Stimulated activated CD4-positive, alpha-beta T cell treated with anti-CD3 and anti-CD28 coated beads, TNF-alpha, amount 100 ng/mL, for 1 hour (primary cell): ENCODE data around the gene PANK4.

Source experiments
- DNase-seq, 3 donors: peaks; one replicate each; pipeline ENCODE4 v3.0.0-alpha.2; 2020; ENCODE audit warnings: low read depth in 3 of 3, low spot score in 1 of 3

The PANK4 gene

DNA sequence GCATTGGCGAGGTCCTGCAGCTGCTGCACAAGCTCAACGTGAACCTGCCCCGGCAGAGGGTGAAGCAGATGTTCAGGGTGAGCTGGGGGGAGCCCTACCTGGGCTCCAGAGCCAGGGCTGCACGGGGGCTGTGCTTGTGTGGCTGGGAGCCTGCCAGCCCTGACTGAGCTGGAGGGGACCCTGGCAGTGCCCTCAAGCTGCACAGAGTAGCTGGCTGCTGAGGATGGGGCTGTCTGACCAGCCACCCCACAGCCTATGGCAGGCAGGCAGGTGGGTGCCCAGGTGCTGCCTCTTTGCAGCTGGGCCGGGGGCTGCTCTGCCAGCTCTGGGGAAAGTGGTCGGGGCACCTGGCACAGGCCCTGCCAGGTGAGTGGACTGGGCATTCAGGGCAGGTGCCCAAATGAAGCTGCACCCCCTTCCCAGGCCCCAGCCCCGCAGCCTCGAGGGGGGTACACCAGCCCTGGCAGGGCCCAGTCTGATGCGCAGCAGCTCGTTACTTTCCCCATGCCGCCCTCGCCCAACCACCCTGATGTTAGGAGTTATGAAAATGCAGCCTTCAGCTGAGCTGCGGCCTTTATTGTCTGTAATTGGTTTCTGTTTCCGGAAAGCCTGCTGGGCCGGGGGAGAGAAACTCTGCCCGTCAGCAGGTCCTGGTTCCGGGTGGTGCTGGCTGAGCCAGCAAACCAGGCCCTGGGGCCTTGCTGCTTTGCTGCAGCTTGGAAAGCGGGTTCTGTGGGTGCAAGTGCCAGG, 46.0 kb downstream of the PANK4 start:
- DNase-seq = no peak

DNA sequence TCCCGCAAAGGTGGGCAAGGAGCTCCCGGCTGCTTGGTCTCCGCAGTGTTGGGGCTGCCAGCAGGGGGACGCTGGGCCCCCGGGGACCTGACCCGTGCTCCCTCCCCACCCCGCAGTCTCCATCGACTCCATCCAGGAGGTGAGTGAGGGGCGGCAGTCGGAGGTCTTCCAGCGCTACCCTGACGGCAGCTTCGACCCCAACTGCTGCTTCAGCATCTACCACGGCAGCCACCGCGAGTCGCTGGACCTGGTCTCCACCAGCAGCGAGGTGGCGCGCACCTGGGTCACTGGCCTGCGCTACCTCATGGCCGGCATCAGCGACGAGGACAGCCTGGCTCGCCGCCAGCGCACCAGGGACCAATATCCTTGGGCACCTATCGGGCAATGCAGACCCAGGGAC, 46.8 kb downstream of the PANK4 start:
- no peak for DNase-seq

DNA sequence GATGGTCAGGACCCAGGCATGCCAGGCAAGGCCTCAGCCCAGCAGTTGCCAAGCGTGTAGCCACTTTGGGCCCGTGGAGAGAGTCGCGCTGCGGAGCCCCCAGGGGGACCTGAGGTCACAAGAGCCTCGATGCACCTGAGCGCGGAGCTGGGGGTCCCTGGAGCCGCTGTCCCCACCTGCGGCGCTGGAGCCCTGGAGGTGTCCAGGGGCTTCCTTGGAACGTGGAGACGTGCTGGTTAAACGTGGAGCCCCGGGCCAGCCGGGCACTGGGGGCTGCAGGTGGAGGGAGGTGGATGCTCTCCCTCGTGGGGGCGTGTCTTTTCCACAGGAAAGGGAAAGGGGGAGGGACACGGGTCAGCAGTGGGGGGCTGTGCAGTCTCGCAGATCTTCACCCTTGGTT, 47.2 kb downstream of the PANK4 start:
- DNase-seq = no peak

DNA sequence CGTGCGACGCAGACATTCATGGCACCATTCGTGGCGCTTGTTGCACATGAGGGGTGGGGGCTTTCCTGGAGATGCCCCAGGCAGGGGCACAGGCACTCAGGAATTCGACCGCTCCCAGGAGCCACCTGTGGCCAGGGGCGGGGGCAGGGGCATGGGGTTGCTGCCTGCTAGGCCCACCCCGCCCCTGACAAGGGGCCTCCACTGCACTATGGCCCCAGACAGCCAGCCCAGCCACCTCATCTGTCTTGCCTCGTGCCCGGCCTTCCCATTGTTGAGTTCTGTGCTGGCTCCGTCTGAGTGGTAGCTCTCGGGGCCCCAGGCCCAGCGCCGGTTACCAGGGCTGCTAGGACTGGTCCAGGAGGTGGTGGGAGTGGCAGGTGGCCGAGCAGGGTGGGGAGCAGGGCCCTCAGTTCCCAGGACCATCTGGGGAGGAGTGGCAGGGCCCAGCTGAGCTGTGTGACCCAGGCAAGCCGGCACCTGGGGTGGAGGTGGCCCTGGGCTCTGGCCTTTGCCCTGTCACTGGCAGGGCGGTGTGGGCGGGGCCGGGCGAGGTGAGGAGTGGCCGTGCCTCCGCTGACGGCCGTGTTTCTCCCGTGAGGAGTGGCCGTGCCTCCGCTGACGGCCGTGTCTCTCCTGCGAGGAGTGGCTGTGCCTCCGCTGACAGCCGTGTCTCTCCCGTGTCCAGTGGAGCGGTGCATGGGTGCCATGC, 48.5 kb downstream of the PANK4 start:
- DNase-seq = no peak

DNA sequence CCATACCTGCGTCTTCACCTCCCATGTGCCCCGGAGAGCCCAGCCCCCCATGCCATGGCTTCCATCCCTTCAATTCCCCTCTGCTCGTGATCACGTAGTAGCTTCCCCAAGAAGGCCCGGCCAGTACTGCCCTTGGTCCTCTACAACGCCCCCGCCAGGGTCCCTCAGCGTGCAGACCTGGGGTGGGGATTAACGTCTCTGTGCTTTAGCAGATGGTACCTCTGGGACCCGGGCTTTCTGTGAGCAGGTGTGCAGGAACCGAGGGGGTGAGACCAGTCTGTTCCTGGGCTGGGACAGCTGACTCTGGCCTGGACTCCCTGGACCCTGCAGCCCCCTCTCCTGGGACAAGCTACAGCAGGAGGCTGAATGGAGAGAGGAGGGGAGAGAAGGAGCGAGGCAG, 49.1 kb downstream of the PANK4 start:
- DNase-seq = no peak

DNA sequence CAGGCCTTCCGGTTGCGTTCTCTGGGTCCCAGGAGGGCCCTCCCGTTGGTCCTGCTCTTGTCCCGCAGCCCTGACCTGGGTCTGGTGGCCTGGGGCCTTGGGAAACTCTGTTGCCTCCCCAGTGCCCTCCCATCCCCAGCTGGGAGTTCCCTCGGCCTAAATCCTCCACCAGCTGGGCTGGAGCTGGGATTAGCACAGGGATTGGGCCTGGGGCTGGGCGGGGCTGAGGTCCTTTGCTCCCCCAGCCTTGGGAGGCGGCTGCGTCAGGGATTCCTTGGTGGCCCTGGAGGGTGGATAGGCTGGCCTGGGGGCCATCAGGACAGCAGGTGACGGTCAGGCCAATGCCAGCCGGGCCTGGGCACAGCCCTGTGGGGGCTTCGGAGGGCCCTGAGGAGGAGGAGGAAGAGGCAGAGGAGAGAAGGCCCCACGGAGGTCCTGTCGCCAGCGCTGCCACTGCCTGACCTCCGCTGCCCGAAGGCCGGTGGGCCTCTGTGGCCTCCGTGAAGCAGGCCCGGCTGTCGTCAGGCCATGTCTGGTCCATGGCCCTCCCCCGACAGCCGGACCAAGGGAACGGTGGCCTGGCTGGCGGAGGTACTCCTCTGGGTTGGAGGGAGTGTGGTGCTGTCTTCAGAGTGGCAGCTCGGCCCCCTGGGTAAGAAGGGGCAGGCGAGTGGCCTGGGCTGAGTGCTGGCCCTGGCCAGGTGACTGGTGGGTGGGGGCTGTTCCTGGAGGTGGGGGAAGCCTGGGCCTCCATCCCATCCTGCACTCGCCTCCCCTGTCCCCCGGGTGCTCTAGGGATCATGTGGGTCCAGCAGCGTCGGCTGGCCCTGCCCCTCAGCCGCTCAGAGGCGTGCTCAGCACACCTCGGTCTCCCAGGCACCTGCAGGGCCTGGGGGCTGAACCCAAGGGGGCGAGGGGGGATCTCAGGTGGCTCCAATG, 50.1 kb downstream of the PANK4 start, which contains the start of gene PLCH2:
TSS of gene PLCH2 (plus strand) at position 229 of the 939 bp plus-strand sequence. CDS start at position 529, 300 bp downstream.
- DNase-seq = no peak

DNA sequence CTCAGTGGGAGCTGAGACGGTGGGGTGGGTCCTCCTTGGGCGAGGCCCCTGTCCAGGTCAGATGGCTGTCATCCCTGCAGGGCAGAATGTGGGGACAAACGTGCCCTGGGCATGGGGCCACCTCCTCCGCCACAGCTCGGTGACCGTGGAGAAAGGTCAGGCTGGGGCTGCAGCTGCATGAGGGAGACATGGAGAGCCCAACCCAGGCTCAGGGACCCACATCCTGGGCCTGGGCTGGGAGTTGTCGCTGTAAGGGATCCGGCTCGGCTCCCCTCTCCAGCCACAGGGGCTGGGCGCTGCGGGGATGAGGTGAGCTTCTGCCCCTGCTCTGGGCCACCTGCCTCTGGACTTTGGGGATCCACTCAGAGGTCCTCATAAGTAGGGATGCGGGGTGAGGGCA, 50.8 kb downstream of the PANK4 start:
- DNase-seq = no peak

DNA sequence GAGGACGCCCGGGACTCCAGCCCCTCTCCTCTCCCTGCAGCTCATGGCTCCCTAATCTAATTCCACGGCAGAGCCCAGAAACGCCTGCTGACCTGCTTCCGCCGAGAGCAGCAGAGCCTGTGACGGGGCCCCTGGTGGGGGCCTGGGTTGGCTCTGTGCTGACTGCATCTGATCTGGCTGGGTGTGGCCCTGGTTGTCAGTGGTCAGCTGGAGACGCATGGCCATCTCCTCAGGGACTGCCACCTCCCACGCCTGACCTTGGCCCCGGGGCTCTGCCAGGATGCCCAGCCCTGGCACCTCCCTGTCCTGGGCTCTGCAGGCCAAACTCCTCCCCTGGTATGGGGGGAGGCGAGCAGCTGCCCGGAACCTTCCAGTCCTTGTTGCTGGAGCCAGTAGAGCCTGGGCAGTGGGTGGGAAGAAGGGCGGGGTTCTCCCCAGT, 51.4 kb downstream of the PANK4 start:
- DNase-seq = no peak

DNA sequence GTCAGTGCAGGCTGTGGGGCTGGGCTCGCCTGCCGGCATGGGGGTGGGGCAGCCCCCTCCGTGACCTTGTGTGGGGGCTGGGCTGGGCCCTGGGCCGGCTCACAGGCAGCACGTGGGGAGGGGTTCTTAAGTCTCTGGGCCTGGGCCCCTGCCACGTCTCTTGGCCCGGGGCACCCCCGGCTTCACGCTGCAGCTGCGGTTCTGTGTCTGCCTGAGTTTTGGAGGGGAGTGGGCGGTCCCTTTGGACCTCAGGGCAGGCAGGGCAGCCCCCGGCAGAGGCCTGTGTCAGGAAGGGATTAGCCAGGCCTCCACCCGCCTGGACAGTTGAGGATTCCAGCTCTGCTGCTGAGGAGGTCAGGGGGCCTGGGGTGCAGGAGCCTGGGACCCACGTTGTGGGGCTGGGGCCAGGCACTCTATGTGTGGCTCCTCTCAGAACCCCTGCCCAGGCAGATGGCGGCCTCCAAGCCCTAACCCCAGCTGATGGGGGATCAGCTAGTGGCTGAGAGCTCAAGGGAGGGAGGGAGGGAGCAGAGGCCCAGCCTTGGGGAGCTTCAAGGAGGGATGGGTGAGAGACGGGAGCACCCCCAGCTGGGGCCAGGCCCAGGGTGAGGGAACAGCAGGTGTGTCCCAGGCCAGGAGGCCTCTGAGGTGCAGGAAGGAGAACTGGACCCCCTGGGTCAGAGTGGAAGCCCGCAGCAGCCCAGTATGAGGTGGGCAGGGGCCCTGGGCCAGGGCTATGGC, 52.1 kb downstream of the PANK4 start:
- DNase-seq = no peak

DNA sequence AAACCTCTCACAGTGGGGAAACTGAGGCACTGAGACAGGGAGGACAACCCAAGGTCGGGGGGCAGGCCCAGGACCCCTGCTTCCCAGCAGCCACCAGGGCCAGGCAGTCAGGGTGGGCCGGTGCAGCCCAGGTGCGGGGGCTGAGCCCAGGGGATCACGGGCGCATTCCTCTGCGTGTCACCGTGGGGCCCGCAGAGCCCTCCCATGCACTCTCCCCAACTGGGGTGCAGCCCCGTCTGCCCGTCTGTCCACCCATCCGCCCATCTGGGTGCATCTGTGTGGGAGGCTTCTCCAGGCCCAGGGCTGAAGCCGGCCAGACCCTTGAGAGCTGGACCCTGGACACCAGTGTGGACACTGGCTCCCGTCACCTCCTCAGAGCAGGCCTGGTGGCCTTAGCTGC, 53.2 kb downstream of the PANK4 start:
- no peak for DNase-seq

DNA sequence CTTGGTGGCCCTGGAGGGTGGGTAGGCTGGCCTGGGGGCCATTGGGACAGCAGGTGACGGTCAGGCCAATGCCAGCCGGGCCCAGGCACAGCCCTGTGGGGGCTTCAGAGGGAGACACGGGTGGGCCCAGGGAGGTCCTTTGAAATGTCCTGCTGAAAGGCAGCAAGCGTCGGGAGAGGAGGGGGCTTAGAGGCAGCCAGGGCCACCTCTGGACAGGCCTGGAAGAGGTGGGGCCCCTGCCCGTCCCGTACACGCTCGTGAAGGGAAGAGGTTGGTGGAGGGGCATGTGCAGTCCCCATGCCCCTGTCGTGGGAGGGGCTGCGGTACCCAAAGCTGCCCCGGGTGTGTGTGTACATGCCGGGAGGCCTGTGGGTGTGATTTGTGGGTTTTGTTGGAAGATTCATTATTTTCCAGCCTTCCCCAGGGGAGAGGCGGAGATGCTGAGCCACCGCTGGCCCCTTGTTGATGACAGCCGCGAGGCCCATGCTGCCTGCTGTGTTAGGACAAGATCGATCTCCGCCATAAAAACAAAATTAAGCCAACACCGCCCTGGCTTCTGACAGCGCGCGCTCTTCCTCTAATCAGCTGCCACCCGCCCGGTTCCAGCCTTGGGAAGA, 53.7 kb downstream of the PANK4 start:
- no peak for DNase-seq

DNA sequence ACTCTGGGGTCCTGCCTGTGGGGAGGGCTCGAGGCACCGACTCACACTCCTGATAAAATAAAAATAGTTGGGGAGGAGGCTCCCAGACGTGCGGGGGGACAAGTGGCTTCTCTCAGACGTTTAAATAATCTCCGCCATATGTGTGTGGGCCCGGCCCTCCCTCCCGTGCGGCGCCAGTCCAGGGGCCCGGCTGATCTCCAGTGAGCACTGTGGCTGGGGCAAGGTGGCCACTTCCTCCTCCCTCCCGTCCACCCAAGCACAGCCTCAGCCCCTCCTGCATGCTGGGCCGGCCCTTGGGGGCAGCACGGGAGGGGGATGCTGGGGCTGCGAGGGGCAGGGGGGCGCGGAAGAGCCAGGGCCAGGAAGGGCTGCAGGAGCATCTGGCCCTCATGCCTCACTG, 54.3 kb downstream of the PANK4 start:
- no peak for DNase-seq

DNA sequence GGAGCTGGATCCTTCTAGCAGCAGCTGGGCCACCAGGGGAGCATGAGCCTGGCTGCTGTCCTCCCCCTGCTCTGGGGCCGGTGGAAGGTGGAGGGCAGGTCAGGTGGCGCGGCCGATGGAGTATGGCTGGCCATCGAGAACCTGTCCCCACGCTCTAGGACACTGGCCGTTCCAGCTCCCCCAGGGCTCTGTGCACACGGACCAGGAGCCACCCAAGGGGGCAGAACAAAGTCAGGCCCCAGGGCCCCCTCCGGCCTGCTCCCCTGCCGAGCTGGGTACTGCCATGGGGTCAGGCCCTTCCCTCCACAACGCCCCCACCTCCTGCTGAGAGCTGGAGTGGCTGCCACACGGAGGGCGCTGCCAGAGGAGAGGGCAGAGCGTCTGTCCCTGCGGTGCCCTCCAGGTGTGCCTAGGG, 54.8 kb downstream of the PANK4 start:
- no peak for DNase-seq

DNA sequence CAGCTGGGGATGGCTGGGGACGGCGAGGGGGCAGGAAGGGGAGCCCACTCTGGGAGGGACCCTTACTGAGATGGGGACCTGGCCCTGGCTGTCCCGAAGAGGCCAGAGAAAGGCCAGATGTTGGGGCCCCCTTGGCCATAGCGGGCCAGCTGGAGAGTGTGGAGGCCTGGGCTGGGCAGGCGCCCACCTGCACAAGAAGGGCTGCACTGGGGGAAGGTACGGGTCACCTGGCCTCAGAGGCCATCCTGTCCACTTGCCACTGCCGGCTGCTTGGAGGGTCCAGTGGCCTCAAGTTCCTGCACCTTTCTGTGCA, 55.3 kb downstream of the PANK4 start:
- no peak for DNase-seq

DNA sequence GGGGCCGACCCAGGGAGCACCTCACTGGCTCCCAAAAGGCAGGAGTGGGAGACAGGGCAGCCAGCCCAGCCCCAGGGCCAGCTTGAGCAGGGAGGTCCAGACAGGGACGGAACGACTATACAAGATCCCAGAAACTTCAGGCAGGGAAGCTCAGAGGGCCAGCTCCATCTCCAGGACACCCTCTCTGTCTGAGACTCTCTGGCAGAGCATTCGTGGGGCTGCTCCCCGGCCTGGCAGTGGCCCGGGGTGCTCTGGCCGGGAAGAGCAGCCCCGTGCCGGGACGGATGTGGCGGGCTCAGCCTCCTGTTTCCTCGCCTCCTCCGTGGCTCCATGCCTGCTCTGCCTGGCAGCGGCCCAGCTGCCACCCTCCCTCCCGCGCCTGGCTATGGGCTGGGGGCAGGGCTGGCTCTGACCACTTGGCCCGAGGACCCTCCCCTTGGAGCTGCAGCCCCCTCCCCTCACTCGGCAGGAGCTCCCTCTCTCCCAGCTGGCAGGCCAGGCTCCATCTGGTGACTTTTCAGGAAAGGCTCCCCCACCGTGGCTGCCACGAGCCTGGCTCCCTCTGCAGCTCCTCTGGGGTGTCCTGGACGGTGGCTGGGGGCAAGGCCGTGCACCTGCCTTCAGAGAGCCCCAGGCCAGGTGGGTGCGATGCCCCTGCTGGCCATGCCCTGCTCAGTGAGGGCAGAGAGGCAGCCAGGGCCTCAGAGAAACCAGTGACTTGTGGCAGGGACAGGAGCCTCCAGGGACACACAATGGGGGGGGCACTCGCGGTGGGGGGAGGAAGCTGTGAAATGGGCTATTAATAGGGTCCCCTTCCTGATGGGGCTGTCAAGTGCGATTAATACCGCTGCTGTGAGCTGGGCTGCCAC, 55.9 kb downstream of the PANK4 start:
- no peak for DNase-seq

DNA sequence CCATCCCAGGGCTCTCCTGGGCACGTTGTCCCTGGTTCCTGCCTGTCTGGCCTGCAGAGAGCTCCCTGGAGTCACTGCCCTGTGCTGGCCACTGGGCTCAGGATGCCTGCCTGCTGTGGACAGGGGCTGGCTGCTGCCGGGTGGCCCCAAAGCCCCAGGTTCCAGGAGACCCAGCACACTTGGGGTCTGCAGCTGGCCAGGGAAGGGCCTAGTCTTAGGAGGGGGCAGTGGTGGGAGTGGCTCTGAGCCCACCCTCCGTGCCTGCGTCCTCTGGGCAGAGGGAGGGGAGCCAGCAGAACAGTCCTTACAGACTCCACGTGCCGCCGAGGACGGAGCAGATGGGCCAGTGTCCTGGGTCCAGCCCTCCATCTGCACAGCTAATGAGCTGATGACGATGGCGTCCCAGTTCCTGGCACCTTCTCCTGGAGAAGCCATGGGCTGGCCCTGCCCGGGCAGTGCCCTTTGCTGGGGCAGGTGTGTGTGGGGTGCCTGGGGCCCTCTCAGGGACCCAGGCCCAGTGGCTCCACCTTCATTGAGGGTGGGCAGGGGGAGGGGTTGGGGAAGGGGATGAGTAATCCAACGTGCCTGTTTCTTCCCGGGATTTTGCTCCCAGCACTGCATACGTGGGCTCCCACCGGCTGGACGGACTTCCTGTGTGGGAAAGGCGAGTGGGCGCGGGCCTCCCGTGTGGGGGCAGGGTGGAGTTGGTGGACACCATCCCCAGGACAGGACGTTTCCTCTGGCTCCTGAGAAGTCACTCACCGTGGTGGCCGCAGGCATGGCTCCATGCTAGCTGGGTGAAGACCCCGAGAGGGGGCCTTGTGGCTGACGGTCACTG, 57.1 kb downstream of the PANK4 start:
- no peak for DNase-seq

DNA sequence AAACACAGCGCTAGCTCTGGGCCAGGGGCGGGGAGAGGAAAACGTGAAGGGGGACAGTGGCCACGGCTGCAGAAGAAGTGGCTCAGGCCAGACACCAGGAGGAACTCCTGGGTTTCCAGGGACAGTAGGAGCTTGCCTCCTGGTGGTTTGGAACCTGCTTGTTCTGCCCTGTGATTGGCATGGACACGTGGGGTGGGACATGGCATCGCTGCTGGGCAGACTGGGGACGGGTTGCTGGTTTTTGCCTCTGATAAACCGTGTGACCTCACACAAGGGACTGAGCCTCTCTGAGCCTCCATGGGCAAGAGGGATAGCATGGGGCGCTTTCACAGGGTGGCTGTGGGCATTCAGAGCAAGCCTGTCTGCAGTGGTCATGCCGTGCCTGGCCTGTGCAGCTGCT, 57.9 kb downstream of the PANK4 start:
- DNase-seq = no peak

DNA sequence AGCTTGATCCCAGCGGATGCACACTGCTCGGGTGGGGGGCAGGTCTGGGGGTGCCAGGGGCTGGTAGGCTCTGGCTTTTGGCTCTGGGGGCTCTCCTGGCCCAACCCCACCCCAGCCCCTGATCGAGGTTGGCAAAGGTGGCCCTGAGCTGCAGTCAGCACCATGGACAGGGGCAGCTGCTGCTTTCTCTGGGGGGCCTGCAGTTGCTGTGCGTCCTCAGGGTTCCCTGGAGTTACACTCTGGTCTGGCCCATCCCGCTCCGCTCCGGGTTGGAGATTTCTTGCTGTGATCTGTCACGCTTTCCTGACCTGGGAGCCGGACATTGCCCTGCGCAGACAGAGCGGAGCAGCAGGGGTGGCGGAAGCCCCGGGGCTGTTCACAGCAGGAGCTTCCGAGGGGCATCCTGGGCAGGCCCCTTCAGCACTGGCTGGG, 58.3 kb downstream of the PANK4 start:
- peak in 1 of 3 donors; percentile 22 for DNase-seq
